ENCODE results near the gene TNPO3. TPM values are rescaled to one million over a fixed set of nuclear protein-coding genes. Genes with fewer than 3 reads are reported as not detected.
"Not testable (repeated sequence)": the region's sequence is repeated elsewhere in the genome, so short reads cannot be mapped to it uniquely, and the experiment has no call there.

TNPO3 gene
- total RNA-seq, 1 experiment from 2014 or later, result 58.5 TPM

DNA sequence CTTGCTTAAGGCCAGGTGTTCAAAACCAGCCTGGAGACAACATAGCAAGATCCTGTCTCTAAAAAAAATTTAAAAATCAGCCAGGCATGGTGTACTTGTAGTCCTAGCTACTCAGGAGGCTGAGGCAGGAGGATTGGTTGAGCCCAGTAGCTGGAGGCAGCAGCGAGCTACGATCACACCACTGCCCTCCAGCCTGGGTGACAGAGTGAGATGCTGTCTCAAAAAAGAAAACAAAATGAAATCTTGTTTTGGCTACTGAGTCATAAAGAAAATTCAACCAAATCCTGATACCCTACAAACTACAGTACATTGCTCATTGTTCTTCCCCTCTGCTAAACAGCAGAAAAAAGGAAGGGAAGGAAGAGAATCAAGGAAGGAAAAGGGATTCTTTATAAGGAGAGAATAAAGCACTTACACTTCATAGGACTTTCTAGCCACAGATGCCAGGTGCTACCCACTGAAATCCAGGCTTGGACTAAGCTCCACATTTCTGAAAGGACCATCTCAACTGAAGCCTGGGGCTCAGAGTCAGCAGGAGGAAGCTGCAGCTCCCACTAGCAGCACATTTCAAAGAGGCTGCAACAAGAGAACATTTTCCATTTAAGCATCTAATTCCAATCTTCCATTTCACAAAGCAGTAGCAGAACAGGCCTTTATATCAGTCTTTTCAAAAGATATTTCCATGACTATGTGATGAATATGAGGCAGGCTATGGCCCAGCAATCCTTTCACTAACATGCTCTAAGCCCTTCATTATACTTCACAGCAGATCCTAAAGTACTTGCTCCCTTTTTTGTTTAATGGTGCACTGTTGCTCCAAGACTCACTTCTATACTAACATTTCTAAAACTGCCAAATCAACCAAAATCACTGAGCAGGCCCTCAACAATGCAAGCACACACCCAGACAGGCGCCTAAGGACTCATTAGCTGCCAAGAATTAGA lies 13.5 kb downstream of the TNPO3 start (continued):
- no peak for TF ChIP-seq EGR1 (IDR thresholded peaks at IDR 0.05; ENCODE audit: low read depth)

DNA sequence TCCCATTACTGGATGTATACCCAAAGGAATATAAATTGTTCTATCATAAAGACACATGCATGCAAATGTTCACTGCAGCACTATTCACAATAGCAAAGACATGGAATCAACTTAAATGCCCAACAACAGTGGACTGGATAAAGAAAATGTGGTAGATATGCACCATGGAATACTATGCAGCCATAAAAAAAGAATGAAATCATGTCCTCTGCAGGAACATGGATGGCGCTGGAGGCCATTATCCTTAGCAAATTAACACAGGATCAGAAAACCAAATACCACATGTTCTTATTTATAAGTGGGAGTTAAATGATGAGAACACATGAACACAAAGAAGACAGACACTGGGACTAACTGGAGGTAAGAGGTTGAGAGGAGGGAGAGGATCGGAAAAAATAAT lies 16.4 kb downstream of the TNPO3 start:
- ATAC-seq; BruUV-seq (replicated peaks); H3K4me2 ChIP-seq (ENCODE audit: low read length); H3K9ac ChIP-seq (ENCODE audit: low read length); RAD21 ChIA-PET (ENCODE audit: low non-redundant PET in 1 of 2, low total read pairs in 2 of 2, uncharacterized antibody in 2 of 2, unreplicated experiment in 2 of 2); H3K4me1 ChIP-seq (ENCODE audit: control insufficient read depth in 1 of 2, insufficient read depth in 2 of 2, low read length in 2 of 2); DNase-seq (ENCODE audit: low read depth, low spot score); H4K20me1 ChIP-seq (ENCODE audit: insufficient read depth); H3K9me2 ChIP-seq (ENCODE audit: insufficient read depth); CTCF ChIA-PET; POLR2A ChIA-PET; H3K4me3 ChIP-seq (replicated peaks in 1 of 2; ENCODE audit: low read depth in 1 of 2, low read length in 2 of 2); H3K27ac ChIP-seq (ENCODE audit: low read depth, low read length); H3K9me3 ChIP-seq (ENCODE audit: control insufficient read depth in 1 of 2, insufficient read depth in 1 of 2, low read depth in 1 of 2, low read length in 2 of 2); H2AFZ ChIP-seq (ENCODE audit: low read depth, low read length, poor library complexity, severe bottlenecking); intact Hi-C loops (cut with micrococcal nuclease); H3K27me3 ChIP-seq (ENCODE audit: insufficient read depth, low read length): not testable (repeated sequence)
- peaks cover 13 to 16% of the 10 kb centered on the region in 2 experiments; a peak in 3 of 4 replicates for H3K36me3 ChIP-seq (ENCODE audit: control insufficient read depth in 1 of 2, insufficient read depth in 2 of 2, low read length in 2 of 2)
- peaks cover 92% of the 10 kb centered on the region for H3K79me2 ChIP-seq (ENCODE audit: insufficient read depth, low read length)

DNA sequence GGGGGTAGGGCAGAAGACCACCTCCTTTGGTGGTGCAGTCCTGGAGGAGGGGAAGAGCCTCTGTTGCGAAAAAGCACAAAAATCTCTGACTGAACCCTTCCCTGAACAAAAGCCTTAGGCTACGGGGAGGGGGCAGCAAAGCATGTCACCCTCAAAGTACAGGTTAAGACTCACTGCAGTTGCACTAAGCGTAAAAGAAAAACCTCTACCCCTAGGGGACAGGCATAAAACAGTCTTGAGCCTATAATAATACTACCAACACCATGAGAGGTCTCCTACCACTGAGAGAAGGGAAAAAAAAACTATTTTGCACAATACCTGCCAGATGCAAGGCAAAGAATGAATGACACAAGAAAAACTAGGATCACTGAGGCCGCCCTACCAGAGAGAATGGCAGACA lies 17.3 kb downstream of the TNPO3 start:
- Histone ChIP-seq H3K36me3 (ENCODE audit: control insufficient read depth in 1 of 2, insufficient read depth in 2 of 2, low read length in 2 of 2) (peaks cover 13 to 16% of the 10 kb centered on the region in 2 experiments; a peak in 3 of 4 replicates), H2AFZ (ENCODE audit: low read depth, low read length, poor library complexity, severe bottlenecking) (no peak overlapping the region), H3K9me2 (ENCODE audit: insufficient read depth) (no peaks in the 10 kb centered on the region), H3K9ac (ENCODE audit: low read length) (no peak overlapping the region), H4K20me1 (ENCODE audit: insufficient read depth) (peaks cover 11% of the 10 kb centered on the region; the same call in 1 of the 2 replicates), H3K79me2 (ENCODE audit: insufficient read depth, low read length) (peaks cover 92% of the 10 kb centered on the region), H3K9me3 (ENCODE audit: control insufficient read depth in 1 of 2, insufficient read depth in 1 of 2, low read depth in 1 of 2, low read length in 2 of 2) (no peaks in the 10 kb centered on the region), H3K4me2 (ENCODE audit: low read length) (no peak overlapping the region), H3K4me1 (ENCODE audit: control insufficient read depth in 1 of 2, insufficient read depth in 2 of 2, low read length in 2 of 2) (no peaks in the 10 kb centered on the region), H3K27ac (ENCODE audit: low read depth, low read length) (no peak overlapping the region), H3K27me3 (ENCODE audit: insufficient read depth, low read length) (no peaks in the 10 kb centered on the region), H3K4me3 (replicated peaks in 1 of 2; ENCODE audit: low read depth in 1 of 2, low read length in 2 of 2) (no peak overlapping the region)
- intact Hi-C loops (cut with micrococcal nuclease), result no loop called here
- ChIA-PET RAD21 (ENCODE audit: low non-redundant PET in 1 of 2, low total read pairs in 2 of 2, uncharacterized antibody in 2 of 2, unreplicated experiment in 2 of 2) (no interaction called here), POLR2A (no interaction called here), CTCF (no interaction called here)
- DNase-seq (ENCODE audit: low read depth, low spot score) (no peak), ATAC-seq (no peak)
- TF ChIP-seq EZH2 (IDR thresholded peaks at IDR 0.05), result no peak
- TF ChIP-seq TCF7L2 (IDR thresholded peaks at IDR 0.05; ENCODE audit: borderline replicate concordance, extremely low read depth, insufficient read depth, insufficient read length), result no peak
- no peak for TF ChIP-seq EGR1 (IDR thresholded peaks at IDR 0.05; ENCODE audit: low read depth)
- TF ChIP-seq, protein P1, sequence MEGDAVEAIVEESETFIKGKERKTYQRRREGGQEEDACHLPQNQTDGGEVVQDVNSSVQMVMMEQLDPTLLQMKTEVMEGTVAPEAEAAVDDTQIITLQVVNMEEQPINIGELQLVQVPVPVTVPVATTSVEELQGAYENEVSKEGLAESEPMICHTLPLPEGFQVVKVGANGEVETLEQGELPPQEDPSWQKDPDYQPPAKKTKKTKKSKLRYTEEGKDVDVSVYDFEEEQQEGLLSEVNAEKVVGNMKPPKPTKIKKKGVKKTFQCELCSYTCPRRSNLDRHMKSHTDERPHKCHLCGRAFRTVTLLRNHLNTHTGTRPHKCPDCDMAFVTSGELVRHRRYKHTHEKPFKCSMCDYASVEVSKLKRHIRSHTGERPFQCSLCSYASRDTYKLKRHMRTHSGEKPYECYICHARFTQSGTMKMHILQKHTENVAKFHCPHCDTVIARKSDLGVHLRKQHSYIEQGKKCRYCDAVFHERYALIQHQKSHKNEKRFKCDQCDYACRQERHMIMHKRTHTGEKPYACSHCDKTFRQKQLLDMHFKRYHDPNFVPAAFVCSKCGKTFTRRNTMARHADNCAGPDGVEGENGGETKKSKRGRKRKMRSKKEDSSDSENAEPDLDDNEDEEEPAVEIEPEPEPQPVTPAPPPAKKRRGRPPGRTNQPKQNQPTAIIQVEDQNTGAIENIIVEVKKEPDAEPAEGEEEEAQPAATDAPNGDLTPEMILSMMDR (IDR thresholded peaks at IDR 0.05 in 2 of 3, conservative IDR thresholded peaks at IDR 0.05 in 1 of 3; ENCODE audit: borderline replicate concordance in 1 of 3, insufficient read depth in 1 of 3, low read depth in 2 of 3, low read length in 2 of 3), result no peak
- BruUV-seq (replicated peaks), result no TSS peak
